Ishikawa (cell line): ENCODE data around the gene TRIB2.

Experiments used
- CEBPB ChIP-seq: IDR thresholded peaks from 2 replicates; pipeline ENCODE4 v1.6.1; 2012
- CREB1 ChIP-seq: IDR thresholded peaks from 2 replicates; pipeline ENCODE4 v1.6.1; 2012; ENCODE audit warnings: low read depth
- EGR1 ChIP-seq: IDR thresholded peaks from 2 replicates; pipeline ENCODE4 v1.6.1; 2012
- EP300 ChIP-seq: IDR thresholded peaks from 2 replicates; pipeline ENCODE4 v1.6.1; 2012; ENCODE audit warnings: borderline replicate concordance
- FOXM1 ChIP-seq: IDR thresholded peaks from 2 replicates; pipeline ENCODE4 v1.6.1; 2012; ENCODE audit warnings: low read depth, borderline replicate concordance
- NFIC ChIP-seq: IDR thresholded peaks from 2 replicates; pipeline ENCODE4 v1.6.1; 2012
- RAD21 ChIP-seq: IDR thresholded peaks from 2 replicates; pipeline ENCODE4 v1.6.1; 2012; ENCODE audit warnings: low read depth
- TAF1 ChIP-seq: IDR thresholded peaks from 2 replicates; pipeline ENCODE4 v1.6.1; 2012; ENCODE audit warnings: low read depth, mild to moderate bottlenecking
- TCF12 ChIP-seq: IDR thresholded peaks from 2 replicates; pipeline ENCODE4 v1.6.1; 2012; ENCODE audit warnings: low read depth
- TEAD4 ChIP-seq: IDR thresholded peaks from 2 replicates; pipeline ENCODE4 v1.6.1; 2012
- USF1 ChIP-seq: IDR thresholded peaks from 2 replicates; pipeline ENCODE4 v1.6.1; 2012
- YY1 ChIP-seq: IDR thresholded peaks from 2 replicates; pipeline ENCODE4 v1.6.1; 2012; ENCODE audit warnings: low read depth
- ZBTB7A ChIP-seq: IDR thresholded peaks from 2 replicates; pipeline ENCODE4 v1.6.1; 2012; ENCODE audit warnings: low read depth
- TF ChIP-seq, protein P1 (sequence below): IDR thresholded peaks from 2 replicates; pipeline ENCODE4 v1.6.1; 2012
- TF ChIP-seq, protein P2 (sequence below): IDR thresholded peaks from 2 replicates; pipeline ENCODE4 v1.6.1; 2012; ENCODE audit warnings: low read depth, mild to moderate bottlenecking

The TRIB2 gene

GRCh38 chr2:12708508-12709206, 8.1 kb upstream of the TRIB2 start:
- no peak for TF ChIP-seq EP300
- no peak for TF ChIP-seq TEAD4
- TF ChIP-seq NFIC = no peak
- no peak for TF ChIP-seq CREB1
- no peak for TF ChIP-seq FOXM1
- no peak for TF ChIP-seq EGR1
- TF ChIP-seq, protein P1, sequence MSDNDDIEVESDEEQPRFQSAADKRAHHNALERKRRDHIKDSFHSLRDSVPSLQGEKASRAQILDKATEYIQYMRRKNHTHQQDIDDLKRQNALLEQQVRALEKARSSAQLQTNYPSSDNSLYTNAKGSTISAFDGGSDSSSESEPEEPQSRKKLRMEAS = no peak
- no peak for TF ChIP-seq RAD21
- no peak for TF ChIP-seq CEBPB
- no peak for TF ChIP-seq ZBTB7A
- TF ChIP-seq TAF1 = no peak
- no peak for TF ChIP-seq YY1

- TF ChIP-seq EGR1 (no peak), TEAD4 (no peak), RAD21 (no peak), CEBPB (no peak), TAF1 (no peak), CREB1 (no peak), YY1 (no peak), USF1 (no peak), EP300 (no peak), FOXM1 (no peak), TCF12 (no peak), NFIC (no peak), ZBTB7A (no peak)
- TF ChIP-seq, protein P1 = no peak
- TF ChIP-seq, protein P2, sequence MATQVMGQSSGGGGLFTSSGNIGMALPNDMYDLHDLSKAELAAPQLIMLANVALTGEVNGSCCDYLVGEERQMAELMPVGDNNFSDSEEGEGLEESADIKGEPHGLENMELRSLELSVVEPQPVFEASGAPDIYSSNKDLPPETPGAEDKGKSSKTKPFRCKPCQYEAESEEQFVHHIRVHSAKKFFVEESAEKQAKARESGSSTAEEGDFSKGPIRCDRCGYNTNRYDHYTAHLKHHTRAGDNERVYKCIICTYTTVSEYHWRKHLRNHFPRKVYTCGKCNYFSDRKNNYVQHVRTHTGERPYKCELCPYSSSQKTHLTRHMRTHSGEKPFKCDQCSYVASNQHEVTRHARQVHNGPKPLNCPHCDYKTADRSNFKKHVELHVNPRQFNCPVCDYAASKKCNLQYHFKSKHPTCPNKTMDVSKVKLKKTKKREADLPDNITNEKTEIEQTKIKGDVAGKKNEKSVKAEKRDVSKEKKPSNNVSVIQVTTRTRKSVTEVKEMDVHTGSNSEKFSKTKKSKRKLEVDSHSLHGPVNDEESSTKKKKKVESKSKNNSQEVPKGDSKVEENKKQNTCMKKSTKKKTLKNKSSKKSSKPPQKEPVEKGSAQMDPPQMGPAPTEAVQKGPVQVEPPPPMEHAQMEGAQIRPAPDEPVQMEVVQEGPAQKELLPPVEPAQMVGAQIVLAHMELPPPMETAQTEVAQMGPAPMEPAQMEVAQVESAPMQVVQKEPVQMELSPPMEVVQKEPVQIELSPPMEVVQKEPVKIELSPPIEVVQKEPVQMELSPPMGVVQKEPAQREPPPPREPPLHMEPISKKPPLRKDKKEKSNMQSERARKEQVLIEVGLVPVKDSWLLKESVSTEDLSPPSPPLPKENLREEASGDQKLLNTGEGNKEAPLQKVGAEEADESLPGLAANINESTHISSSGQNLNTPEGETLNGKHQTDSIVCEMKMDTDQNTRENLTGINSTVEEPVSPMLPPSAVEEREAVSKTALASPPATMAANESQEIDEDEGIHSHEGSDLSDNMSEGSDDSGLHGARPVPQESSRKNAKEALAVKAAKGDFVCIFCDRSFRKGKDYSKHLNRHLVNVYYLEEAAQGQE = no peak
Measured at GRCh38 chr2:12709207-12709522, 7.6 kb upstream of the TRIB2 start.

- no peak for TF ChIP-seq EGR1
- TF ChIP-seq NFIC = no peak
- TF ChIP-seq YY1 = no peak
- no peak for TF ChIP-seq TEAD4
- TF ChIP-seq CREB1 = no peak
- no peak for TF ChIP-seq CEBPB
- TF ChIP-seq USF1 = no peak
- no peak for TF ChIP-seq EP300
Measured at GRCh38 chr2:12710301-12710700, 6.4 kb upstream of the TRIB2 start.

- TF ChIP-seq, protein P1 = no peak
Measured at GRCh38 chr2:12711339-12711738, 5.4 kb upstream of the TRIB2 start.

DNA sequence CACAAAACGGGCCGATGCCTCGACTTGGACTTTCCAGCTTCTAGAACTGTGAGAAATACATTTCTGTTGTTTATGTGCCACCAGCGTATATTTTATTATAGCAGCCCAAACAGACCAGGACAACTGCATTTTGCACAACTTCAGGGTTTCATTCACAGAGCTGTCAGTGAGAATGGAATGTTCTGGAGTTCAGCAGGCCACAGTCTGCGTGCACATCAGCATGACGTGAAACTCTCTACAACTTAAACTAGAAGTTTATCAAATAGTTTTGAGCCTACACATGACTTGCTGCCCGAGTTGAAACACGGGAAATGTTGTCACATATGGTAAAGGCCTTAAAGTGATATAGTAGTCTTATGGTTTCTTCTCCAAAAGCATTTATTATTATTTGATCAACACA, 3.9 kb upstream of the TRIB2 start:
- no peak for TF ChIP-seq CREB1
- no peak for TF ChIP-seq YY1
- TF ChIP-seq NFIC = no peak
- no peak for TF ChIP-seq TAF1
- no peak for TF ChIP-seq RAD21
- TF ChIP-seq EP300 = no peak
- TF ChIP-seq TCF12 = no peak
- TF ChIP-seq, protein P2 = no peak

DNA sequence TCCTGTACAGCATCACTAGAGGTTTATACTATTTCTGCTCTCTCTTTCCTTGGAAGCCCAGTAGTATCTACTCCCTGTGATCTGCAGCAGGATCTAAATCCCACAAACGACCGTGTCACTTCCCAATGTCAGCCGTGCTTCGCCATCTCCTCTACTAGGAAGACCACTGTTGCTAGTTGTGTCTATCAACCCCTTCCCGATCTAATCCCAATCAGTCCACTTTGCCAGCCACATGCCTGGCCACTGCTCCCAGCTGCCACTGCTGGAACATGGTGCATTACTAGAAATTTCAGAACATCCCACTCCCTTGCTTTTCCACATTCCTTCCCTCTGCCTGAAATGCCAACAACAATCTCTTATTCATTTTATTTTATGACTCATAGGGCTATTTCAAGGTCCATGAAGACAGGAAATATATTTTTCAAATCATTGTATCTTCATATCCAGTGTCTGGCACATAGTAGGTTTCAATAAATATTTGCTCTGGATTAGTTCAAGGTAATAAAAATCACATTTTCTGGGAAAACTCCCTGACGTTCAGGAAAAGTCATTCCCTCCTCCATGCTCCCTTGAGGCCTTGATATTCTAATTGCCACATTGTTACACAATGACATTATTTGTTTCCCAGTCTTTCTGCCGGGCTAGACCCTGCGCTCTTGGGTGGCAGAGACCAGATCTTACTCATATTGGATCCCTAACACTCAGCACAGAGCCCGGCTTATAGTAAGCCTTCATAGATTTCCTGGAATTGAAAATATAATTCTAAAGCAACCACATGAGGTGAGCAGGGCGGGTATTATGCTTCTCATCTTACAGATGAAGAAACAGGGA, 2.1 kb upstream of the TRIB2 start:
- TF ChIP-seq TEAD4 (0 out of 2 replicates have a peak, but pooled peaks have one; percentile 40), NFIC (no peak), TCF12 (no peak)
